CD4-positive, CD25-positive, alpha-beta regulatory T cell (primary cell): ENCODE results near the gene RNF157. TPM values are rescaled to one million over a fixed set of nuclear protein-coding genes. Genes with fewer than 3 reads are reported as not detected.

Experiments
- ATAC-seq, 2 donors: fragments of 150-1000 bp; cut with Tn5 transposase; one replicate each; pipeline ENCODE4 v1.10.0; 2021; ENCODE audit warnings: low read depth in 2 of 2, moderate number of reproducible peaks in 2 of 2, moderate library complexity in 1 of 2
- DNase-seq, 3 donors: peaks; one replicate each; pipeline versions ENCODE4 v3.0.0 to v3.0.0-alpha.2; 2012 to 2022; ENCODE audit warnings: mixed read lengths in 1 of 3
- H3K27ac ChIP-seq: one replicate; pipeline ENCODE4 v1.7.0; 2013; ENCODE audit warnings: mild to moderate bottlenecking, low read length; ENCODE audit not compliant: insufficient read depth, poor library complexity, severe bottlenecking
- H3K27me3 ChIP-seq: one replicate; pipeline ENCODE4 v1.7.0; 2013; ENCODE audit warnings: low read length; ENCODE audit not compliant: control insufficient read depth, insufficient read depth
- H3K36me3 ChIP-seq: one replicate; pipeline ENCODE4 v1.7.0; 2013; ENCODE audit warnings: mild to moderate bottlenecking, low read length, moderate library complexity; ENCODE audit not compliant: control insufficient read depth, insufficient read depth
- H3K4me1 ChIP-seq: 2 replicates; pipeline ENCODE4 v1.7.0; 2013; ENCODE audit warnings: mild to moderate bottlenecking, low read length; ENCODE audit not compliant: insufficient read depth, control insufficient read depth, poor library complexity, severe bottlenecking
- H3K4me3 ChIP-seq: one replicate; pipeline ENCODE4 v1.7.0; 2013; ENCODE audit warnings: low read depth, mild to moderate bottlenecking, low read length, moderate library complexity
- H3K9me3 ChIP-seq, 2 experiments: 1 replicate in 1 of 2; 2 replicates in 1 of 2; pipeline ENCODE4 v1.7.0; 2013; ENCODE audit warnings: low read length in 2 of 2, mild to moderate bottlenecking in 1 of 2, moderate library complexity in 1 of 2; ENCODE audit not compliant: control insufficient read depth in 2 of 2
- H3K27ac Mint-ChIP-seq, 3 donors: one replicate each; pipeline ENCODE4 v1.8.0; 2020 to 2022; ENCODE audit warnings: mild to moderate bottlenecking in 3 of 3, mixed read lengths in 3 of 3, moderate library complexity in 2 of 3
- H3K27me3 Mint-ChIP-seq: one replicate; pipeline ENCODE4 v1.8.0; 2022; ENCODE audit warnings: mild to moderate bottlenecking, mixed read lengths
- H3K36me3 Mint-ChIP-seq: one replicate; pipeline ENCODE4 v1.8.0; 2020; ENCODE audit warnings: mixed read lengths
- H3K4me1 Mint-ChIP-seq, 4 donors: one replicate each; pipeline ENCODE4 v1.8.0; 2020 to 2022; ENCODE audit warnings: mixed read lengths in 4 of 4, mild to moderate bottlenecking in 1 of 4
- H3K4me3 Mint-ChIP-seq, 4 donors: one replicate each; pipeline ENCODE4 v1.8.0; 2020 to 2022; ENCODE audit warnings: mild to moderate bottlenecking in 4 of 4, mixed read lengths in 4 of 4, moderate library complexity in 3 of 4
- H3K9me3 Mint-ChIP-seq, 7 donors: one replicate each; pipeline ENCODE4 v1.8.0; 2020 to 2022; ENCODE audit warnings: mixed read lengths in 7 of 7, mild to moderate bottlenecking in 3 of 7, moderate library complexity in 2 of 7
- polyA plus RNA-seq, 4 donors: library from polyadenylated mRNA; unstranded; fragments of 300-500 nt; fragmentation: Illumina TruSeq; gene quantifications; one replicate each; pipeline ENCODE4 v1.2.3, GENCODE V29; 2021
- total RNA-seq: library from RNA; stranded (reverse); gene quantifications from one replicate; pipeline ENCODE4 v1.2.3, GENCODE V29; 2022

Gene RNF157
- total and polyA plus RNA-seq, 5 donors from 2014 or later, result 3.3 to 17.7 (median 5.1) TPM

DNA sequence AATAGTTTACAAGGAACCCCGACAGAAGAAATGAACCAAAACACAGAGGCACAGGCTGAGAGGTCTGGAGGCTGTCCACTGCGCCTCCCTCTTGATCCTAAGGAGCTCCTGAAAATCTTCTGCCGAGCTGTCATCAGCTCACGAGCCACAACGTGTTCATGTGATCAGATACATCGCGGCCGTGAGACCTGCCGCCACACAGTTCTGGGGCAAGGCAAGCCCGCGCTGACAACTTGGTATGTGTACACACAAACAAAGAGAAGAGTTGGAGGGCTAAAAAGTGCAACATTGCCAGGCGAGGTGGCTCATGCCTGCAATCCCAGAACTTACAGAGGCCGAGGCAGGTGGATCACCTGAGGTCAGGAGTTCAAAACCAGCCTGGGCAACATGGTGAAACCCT lies 144.3 kb downstream of the RNF157 start:
- DNase-seq (no peak), ATAC-seq (no peak)
- Histone ChIP-seq H3K4me1 (no peaks in the 10 kb centered on the region), H3K9me3 (no peaks in the 10 kb centered on the region), H3K27me3 (no peaks in the 10 kb centered on the region), H3K4me3 (no peak overlapping the region), H3K36me3 (peaks cover 73% of the 10 kb centered on the region), H3K27ac (peak overlapping the region; percentile 14)
- Mint-ChIP-seq H3K36me3 (peaks cover 25% of the 10 kb centered on the region), H3K27ac (no peak overlapping the region), H3K9me3 (no peaks in the 10 kb centered on the region), H3K27me3 (no peaks in the 10 kb centered on the region), H3K4me1 (peaks cover 1 to 19% (median 4%) of the 10 kb centered on the region in 4 donors), H3K4me3 (no peak overlapping the region)

GRCh38 chr17:76094046-76094445 lies 146.2 kb downstream of the RNF157 start:
- H3K27ac Mint-ChIP-seq, result no peak overlapping the region
- no peak for DNase-seq
- H3K9me3 Mint-ChIP-seq, result no peaks in the 10 kb centered on the region
- Histone ChIP-seq H3K4me3 (no peak overlapping the region), H3K36me3 (peaks cover 83% of the 10 kb centered on the region), H3K27me3 (no peaks in the 10 kb centered on the region), H3K27ac (no peak overlapping the region), H3K4me1 (no peaks in the 10 kb centered on the region), H3K9me3 (no peaks in the 10 kb centered on the region)
- ATAC-seq, result no peak
- H3K4me1 Mint-ChIP-seq, result peaks cover 0 to 14% (median 0%) of the 10 kb centered on the region in 4 donors
- H3K36me3 Mint-ChIP-seq, result peaks cover 15% of the 10 kb centered on the region
- no peak overlapping the region for H3K4me3 Mint-ChIP-seq
- no peaks in the 10 kb centered on the region for H3K27me3 Mint-ChIP-seq

GRCh38 chr17:76092526-76093413 lies 147.5 kb downstream of the RNF157 start:
- Mint-ChIP-seq H3K36me3 (peaks cover 20% of the 10 kb centered on the region), H3K4me3 (no peak overlapping the region), H3K27me3 (no peaks in the 10 kb centered on the region), H3K4me1 (peaks cover 0 to 14% (median 0%) of the 10 kb centered on the region in 4 donors), H3K27ac (no peak overlapping the region), H3K9me3 (no peaks in the 10 kb centered on the region)
- H3K27ac ChIP-seq, result no peak overlapping the region
- no peak for DNase-seq
- H3K4me1 ChIP-seq, result no peaks in the 10 kb centered on the region
- H3K27me3 ChIP-seq, result no peaks in the 10 kb centered on the region
- peaks cover 90% of the 10 kb centered on the region for H3K36me3 ChIP-seq
- no peak overlapping the region for H3K4me3 ChIP-seq
- peak in 1 of 2 donors; percentile 11 for ATAC-seq
- H3K9me3 ChIP-seq, result no peaks in the 10 kb centered on the region

Other genes with a start within 250 kb of the RNF157 start
- gene CDK3, start 239.6 kb downstream of the RNF157 start, total RNA-seq, result 11.6 TPM
- 1 to 10 TPM in 1 of 4 donors, under 1 TPM in 3; 0.17 to 1.0 (median 0.50) TPM for gene CDK3, start 239.6 kb downstream of the RNF157 start, polyA plus RNA-seq
- gene EVPL, start 213.2 kb downstream of the RNF157 start, total RNA-seq, result 0.15 TPM
- gene EVPL, start 213.2 kb downstream of the RNF157 start, polyA plus RNA-seq, result under 1 TPM in 1 of 4 donors, not detected in 3; 0.05 TPM
- gene SRP68, start 168.0 kb downstream of the RNF157 start, total RNA-seq, result 68.8 TPM
- 10 to 100 TPM; 71.6 to 81.0 (median 74.5) TPM for gene SRP68, start 168.0 kb downstream of the RNF157 start, polyA plus RNA-seq
- 0.86 TPM for gene GALR2, start 165.7 kb downstream of the RNF157 start, total RNA-seq
- gene GALR2, start 165.7 kb downstream of the RNF157 start, polyA plus RNA-seq, result under 1 TPM in 2 of 4 donors, not detected in 2; 0.41 to 0.62 TPM
- 0.42 TPM for gene ZACN, start 161.3 kb downstream of the RNF157 start, total RNA-seq
- 1 to 10 TPM in 1 of 4 donors, under 1 TPM in 3; 0.24 to 2.0 (median 0.62) TPM for gene ZACN, start 161.3 kb downstream of the RNF157 start, polyA plus RNA-seq
- gene EXOC7, start 136.7 kb downstream of the RNF157 start, total RNA-seq, result 105 TPM
- 10 to 100 TPM; 41.3 to 47.6 (median 45.0) TPM for gene EXOC7, start 136.7 kb downstream of the RNF157 start, polyA plus RNA-seq
- 1.0 TPM for gene FOXJ1, start 99.2 kb downstream of the RNF157 start, total RNA-seq
- under 1 TPM in 2 of 4 donors, not detected in 2; 0.14 to 0.24 TPM for gene FOXJ1, start 99.2 kb downstream of the RNF157 start, polyA plus RNA-seq
- gene UBALD2, start 24.9 kb upstream of the RNF157 start, total RNA-seq, result 247 TPM
- gene UBALD2, start 24.9 kb upstream of the RNF157 start, polyA plus RNA-seq, result 1 to 10 TPM; 3.9 to 9.2 (median 7.3) TPM
- 2.2 TPM for gene QRICH2, start 67.8 kb upstream of the RNF157 start, total RNA-seq
- under 1 TPM in 1 of 4 donors, not detected in 3; 0.50 TPM for gene QRICH2, start 67.8 kb upstream of the RNF157 start, polyA plus RNA-seq
- 37.1 TPM for gene PRPSAP1, start 113.4 kb upstream of the RNF157 start, total RNA-seq
- gene PRPSAP1, start 113.4 kb upstream of the RNF157 start, polyA plus RNA-seq, result 10 to 100 TPM; 41.4 to 56.1 (median 54.0) TPM
- 0.52 TPM for gene SPHK1, start 144.1 kb upstream of the RNF157 start, total RNA-seq
- under 1 TPM in 2 of 4 donors, not detected in 2; 0.09 to 0.12 TPM for gene SPHK1, start 144.1 kb upstream of the RNF157 start, polyA plus RNA-seq
- gene UBE2O, start 212.7 kb upstream of the RNF157 start, total RNA-seq, result 34.3 TPM
- gene UBE2O, start 212.7 kb upstream of the RNF157 start, polyA plus RNA-seq, result 1 to 10 TPM; 3.1 to 9.0 (median 6.4) TPM
- gene AANAT, start 227.1 kb upstream of the RNF157 start, total RNA-seq, result not detected
- not detected for gene AANAT, start 227.1 kb upstream of the RNF157 start, polyA plus RNA-seq